ENCODE measurements around the gene PLCB4.
A peak's percentile ranks its signal among the peaks of the same experiment; 100 is the strongest.

PLCB4 gene

GRCh38 chr20:9062066-9062465 is 6.8 kb upstream of the PLCB4 start:
- no peak for DNase-seq

- no peak for DNase-seq
Observed at GRCh38 chr20:9066191-9066590, 2.7 kb upstream of the PLCB4 start.

GRCh38 chr20:9068233-9068801 is 570 bp upstream of the PLCB4 start:
- peak; percentile 48 to 76 for DNase-seq

GRCh38 chr20:9070304-9070703 is 1.4 kb downstream of the PLCB4 start:
- DNase-seq, result no peak

GRCh38 chr20:9071976-9072726 is 3.3 kb downstream of the PLCB4 start:
- DNase-seq, result no peak

GRCh38 chr20:9072861-9073500 is 4.1 kb downstream of the PLCB4 start:
- no peak for DNase-seq

GRCh38 chr20:9075264-9076095 is 6.6 kb downstream of the PLCB4 start:
- DNase-seq, result no peak

- DNase-seq, result no peak
Observed at GRCh38 chr20:9076440-9076839, 7.6 kb downstream of the PLCB4 start.

- no peak for DNase-seq
Observed at GRCh38 chr20:9078826-9079731, 10.2 kb downstream of the PLCB4 start.

- DNase-seq, result no peak
Observed at GRCh38 chr20:9081423-9081966, 12.6 kb downstream of the PLCB4 start.

- peak in 1 of 2 experiments; percentile 29 for DNase-seq
Observed at GRCh38 chr20:9082741-9083140, 13.9 kb downstream of the PLCB4 start.

- DNase-seq, result peak; percentile 40 to 58
Observed at GRCh38 chr20:9087531-9088217, 18.8 kb downstream of the PLCB4 start.

- no peak for DNase-seq
Observed at GRCh38 chr20:9088556-9088955, 19.7 kb downstream of the PLCB4 start.

- no peak for DNase-seq
Observed at GRCh38 chr20:9092113-9092512, 23.2 kb downstream of the PLCB4 start.

GRCh38 chr20:9092655-9093054 is 23.8 kb downstream of the PLCB4 start:
- no peak for DNase-seq

GRCh38 chr20:9093218-9093957 is 24.5 kb downstream of the PLCB4 start:
- DNase-seq, result no peak

GRCh38 chr20:9099372-9099771 is 30.5 kb downstream of the PLCB4 start:
- DNase-seq, result no peak

GRCh38 chr20:9100691-9101090 is 31.8 kb downstream of the PLCB4 start:
- DNase-seq, result peak in 1 of 2 experiments; percentile 13

GRCh38 chr20:9102456-9102855 is 33.6 kb downstream of the PLCB4 start:
- no peak for DNase-seq

- peak; percentile 70 to 88 for DNase-seq
Observed at GRCh38 chr20:9103955-9104354, 35.1 kb downstream of the PLCB4 start.

- no peak for DNase-seq
Observed at GRCh38 chr20:9108260-9108659, 39.4 kb downstream of the PLCB4 start.

All from NCI-H446 (cell line).